DMS53 treated with DMSO at 0.1 percent for 48 hours (cell line): ENCODE results near the gene CMTM1.
"Not testable (repeated sequence)": the region's sequence is repeated elsewhere in the genome, so short reads cannot be mapped to it uniquely, and the experiment has no call there.

Experiments
- DNase-seq: peaks from one replicate; lab custom pipeline; 2025; ENCODE audit not compliant: unreplicated experiment; lab: John Stamatoyannopoulos, UW

The CMTM1 gene

GRCh38 chr16:66561381-66562080 lies 4.7 kb upstream of the CMTM1 start:
- no peak for DNase-seq

- DNase-seq, result no peak
These were observed 3.8 kb upstream of the CMTM1 start for GRCh38 chr16:66562409-66562808.

GRCh38 chr16:66562986-66563385 lies 3.3 kb upstream of the CMTM1 start:
- no peak for DNase-seq

GRCh38 chr16:66563574-66564334 lies 2.5 kb upstream of the CMTM1 start:
- DNase-seq, result no peak

GRCh38 chr16:66567270-66567669 lies 1.0 kb downstream of the CMTM1 start:
- not testable (repeated sequence) for DNase-seq

GRCh38 chr16:66568355-66568754 lies 2.1 kb downstream of the CMTM1 start:
- no peak for DNase-seq

- DNase-seq, result no peak
These were observed 2.9 kb downstream of the CMTM1 start for GRCh38 chr16:66569131-66569530.

GRCh38 chr16:66569827-66570405 lies 3.7 kb downstream of the CMTM1 start:
- no peak for DNase-seq

GRCh38 chr16:66572356-66572755 lies 6.1 kb downstream of the CMTM1 start:
- no peak for DNase-seq

GRCh38 chr16:66574081-66574480 lies 7.8 kb downstream of the CMTM1 start:
- DNase-seq, result no peak

GRCh38 chr16:66574531-66574930 lies 8.3 kb downstream of the CMTM1 start:
- DNase-seq, result no peak

- DNase-seq, result no peak
These were observed 8.8 kb downstream of the CMTM1 start for GRCh38 chr16:66575060-66575459.

GRCh38 chr16:66576296-66576695 lies 10.1 kb downstream of the CMTM1 start:
- DNase-seq, result no peak

- no peak for DNase-seq
These were observed 12.7 kb downstream of the CMTM1 start, which contains the start of gene CMTM2 for GRCh38 chr16:66578651-66579531. TSS of gene CMTM2 (plus strand) at chr16:66579463. CDS start at chr16:66579608, 145 bp downstream.

- no peak for DNase-seq
These were observed 14.5 kb downstream of the CMTM1 start for GRCh38 chr16:66580605-66581209.

GRCh38 chr16:66581246-66581952 lies 15.2 kb downstream of the CMTM1 start:
- DNase-seq, result no peak

GRCh38 chr16:66585481-66586239 lies 19.4 kb downstream of the CMTM1 start:
- DNase-seq, result no peak

GRCh38 chr16:66587881-66588600 lies 21.8 kb downstream of the CMTM1 start:
- DNase-seq, result no peak
